SK-N-DZ (cell line): Measurements from ENCODE around the gene SIDT1.

Experiments used
- DNase-seq: peaks from one replicate; pipeline ENCODE4 v3.0.0-alpha.2; 2015; ENCODE audit warnings: low spot score

The SIDT1 gene

DNA sequence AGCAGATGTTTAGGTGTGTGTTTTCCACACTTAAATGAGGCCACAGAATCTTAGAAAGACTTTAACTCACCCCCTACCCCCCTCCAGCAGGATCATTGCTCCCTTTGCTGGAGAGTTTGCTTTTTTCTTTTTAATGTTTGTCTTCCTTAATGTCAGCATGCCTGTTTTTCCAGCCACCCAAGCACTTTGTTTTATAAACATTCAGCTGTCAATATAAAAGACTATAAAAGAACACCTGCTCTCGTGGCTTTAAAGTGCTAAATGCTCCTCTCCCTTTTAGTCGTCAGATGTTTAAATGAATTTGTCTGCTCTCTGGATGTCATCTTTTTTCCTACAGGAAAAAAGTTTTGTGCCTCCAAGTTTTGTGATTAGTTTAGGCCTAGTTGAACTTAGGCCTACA is 61.7 kb downstream of the SIDT1 start:
- no peak for DNase-seq

DNA sequence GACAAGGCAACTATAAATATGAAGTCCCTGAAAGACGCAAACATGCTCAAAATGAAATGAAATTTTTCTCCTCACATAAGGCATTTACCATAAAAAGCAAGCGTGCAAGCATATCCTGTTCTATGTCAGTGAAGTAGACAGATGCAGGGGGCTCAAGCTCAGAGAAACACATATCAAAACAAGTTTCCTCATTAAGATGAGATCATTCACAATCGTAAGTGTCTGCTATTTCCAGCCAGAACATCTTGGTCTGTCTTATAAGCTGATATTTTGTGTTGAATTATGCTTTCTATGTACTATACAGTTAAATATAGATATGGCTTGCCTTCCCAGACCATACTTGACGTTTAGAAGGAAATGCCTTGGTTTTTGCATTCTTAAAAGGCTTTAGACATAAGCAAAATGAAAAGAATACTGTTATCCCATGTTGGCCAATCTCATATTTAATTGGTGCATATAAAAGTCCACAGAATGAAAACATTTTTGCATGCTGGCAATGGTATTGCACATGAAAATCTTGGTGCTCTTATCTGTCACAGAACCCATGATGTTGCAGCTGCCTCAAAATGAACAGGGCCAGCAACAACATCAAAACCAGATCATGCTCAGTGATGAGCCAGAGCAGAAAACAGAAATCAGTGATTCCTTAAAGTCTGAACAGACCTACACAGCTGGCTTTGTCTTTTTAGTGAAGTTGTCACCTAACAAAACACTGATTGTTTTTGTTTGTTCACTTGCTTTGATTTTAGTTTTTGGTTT is 65.4 kb downstream of the SIDT1 start:
- DNase-seq, result no peak

DNA sequence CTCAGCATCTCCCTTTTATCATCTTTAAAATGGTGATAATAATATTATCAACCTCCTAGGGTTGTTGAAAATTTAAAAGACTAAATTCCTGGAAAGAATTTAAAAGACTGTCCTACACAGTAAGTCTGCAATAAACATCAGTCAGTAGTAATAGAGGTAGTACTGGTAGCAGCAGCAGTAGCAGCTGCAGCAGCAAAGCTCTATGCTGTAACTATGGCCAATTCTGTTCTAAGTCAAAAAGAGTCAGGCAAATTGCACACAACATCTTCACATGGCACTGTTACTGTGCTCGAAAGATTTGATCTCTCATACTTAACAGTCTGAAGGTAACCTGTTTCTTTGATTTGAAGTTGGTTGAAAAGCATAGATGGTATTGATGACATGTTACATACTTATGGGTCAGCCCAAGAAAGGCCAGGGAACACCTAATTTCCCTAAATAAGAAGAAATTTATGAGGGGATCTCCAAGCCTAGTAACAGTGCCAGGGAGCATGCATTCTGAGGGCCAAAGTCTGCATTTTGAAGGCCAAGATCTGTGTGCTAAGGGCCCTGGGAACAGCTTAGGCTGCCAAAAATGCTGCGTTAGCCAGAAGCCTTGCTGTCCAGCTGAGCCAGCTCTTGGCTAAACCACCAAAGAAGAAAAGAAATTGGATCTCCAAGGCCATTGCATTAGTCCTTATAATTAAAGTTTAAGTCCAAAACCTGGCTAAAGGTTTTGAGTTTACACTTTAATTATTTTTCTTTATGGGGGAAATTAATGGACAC is 68.2 kb downstream of the SIDT1 start:
- no peak for DNase-seq

DNA sequence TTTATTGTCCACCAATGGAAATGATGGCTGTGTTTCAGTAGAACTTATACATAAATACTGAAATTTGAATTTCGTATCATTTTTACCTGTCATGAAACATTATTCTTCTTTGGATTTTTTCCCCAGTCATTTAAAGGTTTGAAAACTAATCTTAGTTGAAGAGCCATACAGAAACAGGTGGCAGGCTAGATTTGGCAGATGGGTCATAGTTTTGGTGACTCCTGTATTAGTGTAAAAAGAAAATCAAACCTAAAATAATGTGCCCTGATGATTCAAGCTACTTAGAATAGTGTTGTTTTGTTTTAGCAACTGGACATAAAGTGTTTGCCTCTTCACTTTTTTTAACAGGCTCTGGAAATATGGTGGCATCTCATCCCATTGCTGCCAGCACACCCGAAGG is 68.9 kb downstream of the SIDT1 start:
- DNase-seq, result no peak

DNA sequence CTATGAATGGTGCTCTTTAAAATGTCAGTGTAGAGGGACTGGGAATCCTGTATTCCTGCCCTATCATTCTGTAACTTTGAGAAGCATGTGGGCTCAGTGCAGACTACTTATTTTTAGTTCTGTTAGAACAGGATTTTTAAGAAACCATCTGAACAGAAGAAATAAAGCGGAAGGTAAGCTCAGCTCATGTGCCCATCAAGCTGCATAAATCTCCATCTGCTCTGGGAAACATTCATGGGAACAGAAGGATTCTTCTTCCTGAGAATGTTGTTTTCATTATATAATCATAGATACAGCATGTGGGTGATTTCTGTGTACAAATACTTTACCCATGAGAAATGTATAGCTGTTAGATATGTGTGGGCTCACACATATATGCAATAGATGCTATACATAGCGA is 69.9 kb downstream of the SIDT1 start:
- no peak for DNase-seq

DNA sequence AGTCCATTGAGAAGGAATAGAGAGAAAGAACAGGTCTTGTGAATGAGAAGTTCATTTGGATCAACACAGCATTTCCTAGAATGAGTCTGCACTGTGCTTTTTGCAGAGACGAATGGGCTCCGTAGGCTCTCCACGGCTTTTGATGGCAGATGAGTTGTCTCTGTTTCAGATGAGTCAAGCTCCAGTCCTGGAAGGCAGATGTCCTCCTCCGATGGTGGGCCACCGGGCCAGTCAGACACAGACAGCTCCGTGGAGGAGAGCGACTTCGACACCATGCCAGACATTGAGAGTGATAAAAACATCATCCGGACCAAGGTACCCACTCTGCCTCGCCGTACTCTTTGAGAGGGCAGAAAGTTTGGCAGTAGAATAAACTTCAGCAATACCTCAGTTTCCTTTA is 70.5 kb downstream of the SIDT1 start:
- no peak for DNase-seq

DNA sequence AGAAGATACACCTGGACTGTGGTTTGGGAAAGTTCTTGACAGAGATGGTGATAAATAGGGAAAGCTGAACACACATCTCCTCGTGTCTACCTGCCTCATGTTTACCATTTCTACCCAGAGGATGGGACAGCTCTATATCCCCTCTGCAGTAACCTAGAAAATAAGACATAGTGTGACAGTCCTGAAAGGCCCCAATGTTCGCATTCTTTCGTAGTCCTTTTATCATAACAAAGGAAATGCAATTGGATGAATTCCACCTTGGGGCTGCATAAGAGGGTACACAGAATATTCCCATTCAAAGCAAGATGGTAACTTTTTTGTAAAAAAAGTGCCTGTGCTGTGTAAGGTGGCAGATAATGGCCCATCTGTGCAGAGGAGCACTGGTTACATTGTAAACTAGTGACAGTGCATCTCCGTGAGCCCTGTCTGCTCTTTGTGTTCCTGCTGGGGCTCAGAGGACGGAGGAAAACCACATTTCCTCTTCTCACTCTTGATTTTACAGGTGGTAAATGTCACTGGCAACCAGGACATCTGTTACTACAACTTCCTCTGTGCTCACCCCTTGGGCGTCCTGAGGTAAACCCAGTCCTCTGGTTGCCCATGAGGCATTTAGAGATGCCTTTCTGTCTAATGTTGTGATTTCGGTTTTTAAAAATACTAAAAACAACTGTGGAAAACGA is 74.3 kb downstream of the SIDT1 start:
- no peak for DNase-seq

DNA sequence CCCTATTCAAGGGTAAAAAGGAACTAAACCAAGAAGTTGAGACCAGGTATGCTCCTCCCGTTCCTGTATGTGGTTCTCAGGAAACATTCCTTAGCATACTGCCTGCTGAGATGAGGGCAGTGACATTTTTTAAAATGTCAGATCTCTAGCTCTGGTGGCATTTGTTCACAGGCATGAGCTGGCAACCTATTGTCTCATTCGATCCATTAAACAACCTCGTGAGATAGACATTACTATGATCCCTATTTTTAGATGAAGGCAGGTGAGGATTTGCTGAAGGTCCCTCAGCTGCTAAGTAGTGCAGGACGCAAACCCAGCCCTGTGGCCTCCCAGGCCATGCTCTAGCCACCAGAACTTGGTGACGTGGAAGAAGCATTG is 74.9 kb downstream of the SIDT1 start:
- no peak for DNase-seq

DNA sequence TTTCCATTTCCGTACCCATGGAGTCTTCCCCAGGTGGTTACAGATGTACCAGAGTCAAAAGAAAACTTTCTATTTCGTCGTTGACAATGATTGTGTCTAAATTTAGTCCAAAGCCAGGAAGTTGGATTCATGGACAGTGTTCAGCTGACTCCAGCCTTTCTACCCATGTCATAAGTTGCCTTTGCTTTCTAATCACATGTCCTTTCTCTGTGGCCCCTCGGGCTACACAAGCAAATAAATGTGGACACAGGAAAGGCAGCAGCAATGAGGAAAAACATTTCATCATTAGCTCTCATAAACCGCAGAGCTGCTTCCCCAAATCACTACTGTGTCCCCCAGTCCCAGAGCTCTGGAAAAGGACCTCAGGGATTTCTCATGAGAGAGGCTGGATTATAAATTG is 82.0 kb downstream of the SIDT1 start:
- no peak for DNase-seq

DNA sequence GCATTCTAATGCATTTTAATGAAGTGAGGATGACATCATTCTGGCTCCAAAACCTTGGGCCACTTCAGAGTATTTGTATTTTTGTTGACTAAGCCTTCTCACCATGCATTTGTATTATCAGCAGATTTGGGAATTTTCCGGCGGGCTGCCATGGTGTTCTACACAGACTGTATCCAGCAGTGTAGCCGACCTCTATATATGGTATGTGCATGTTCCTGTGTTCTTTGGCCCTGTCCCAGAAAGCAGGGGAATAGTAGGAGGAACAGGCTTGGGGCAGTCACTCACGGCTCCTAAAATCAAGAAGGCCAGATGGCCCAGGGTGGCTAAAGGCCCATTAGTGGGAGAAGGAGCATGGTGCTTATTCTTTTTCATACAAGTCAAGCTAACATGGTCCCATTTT is 83.6 kb downstream of the SIDT1 start:
- DNase-seq, result no peak

DNA sequence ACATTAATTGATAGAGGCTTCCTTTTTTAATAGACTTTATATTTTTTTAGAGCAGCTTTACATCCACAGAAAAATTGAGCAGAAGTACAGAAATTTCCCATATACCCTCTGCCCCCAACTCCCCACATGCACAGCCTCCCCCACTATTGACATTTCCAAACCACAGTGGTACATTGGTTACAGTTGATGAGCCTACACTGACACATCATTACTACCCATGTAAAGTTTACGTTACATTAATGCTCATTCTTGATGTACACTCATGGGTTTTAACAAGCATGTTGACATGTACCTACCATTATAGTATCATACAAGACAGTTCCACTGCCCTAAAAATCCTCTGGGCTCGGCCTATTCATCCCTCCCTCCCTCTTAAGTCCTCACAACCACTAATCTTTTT is 85.4 kb downstream of the SIDT1 start:
- no peak for DNase-seq

DNA sequence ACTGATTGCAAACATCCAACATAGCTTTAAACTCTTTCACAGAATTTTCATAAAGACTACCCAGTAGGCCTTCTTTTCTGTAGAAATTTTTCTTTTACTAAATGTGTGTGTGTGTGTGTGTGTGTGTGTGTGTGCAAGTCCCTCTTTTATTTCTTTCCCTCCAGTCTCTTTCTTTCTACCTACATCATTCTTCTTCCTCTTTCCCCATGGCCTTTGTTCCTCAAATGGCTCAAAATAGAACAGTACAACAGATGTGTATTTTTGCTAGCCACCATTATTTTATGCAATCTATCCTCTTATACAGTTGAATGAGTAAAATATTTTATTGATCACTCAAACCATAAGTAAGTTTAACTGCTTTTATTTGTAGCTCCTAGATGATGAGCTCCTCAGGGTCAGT is 87.7 kb downstream of the SIDT1 start:
- DNase-seq, result no peak

DNA sequence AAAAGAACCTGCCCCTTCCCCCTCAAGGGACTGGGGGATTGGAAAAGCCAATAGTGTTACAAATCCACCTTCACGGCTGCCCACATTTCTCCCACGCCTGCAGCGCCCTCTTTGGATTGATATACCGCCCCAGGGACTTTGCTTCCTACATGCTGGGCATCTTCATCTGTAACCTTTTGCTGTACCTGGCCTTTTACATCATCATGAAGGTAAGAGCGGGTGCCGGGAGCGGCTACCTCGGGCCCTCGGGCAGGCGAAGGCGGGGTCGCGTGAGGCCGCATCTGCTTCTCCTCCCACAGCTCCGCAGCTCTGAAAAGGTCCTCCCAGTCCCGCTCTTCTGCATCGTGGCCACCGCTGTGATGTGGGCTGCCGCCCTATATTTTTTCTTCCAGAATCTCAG is 91.0 kb downstream of the SIDT1 start:
- no peak for DNase-seq

DNA sequence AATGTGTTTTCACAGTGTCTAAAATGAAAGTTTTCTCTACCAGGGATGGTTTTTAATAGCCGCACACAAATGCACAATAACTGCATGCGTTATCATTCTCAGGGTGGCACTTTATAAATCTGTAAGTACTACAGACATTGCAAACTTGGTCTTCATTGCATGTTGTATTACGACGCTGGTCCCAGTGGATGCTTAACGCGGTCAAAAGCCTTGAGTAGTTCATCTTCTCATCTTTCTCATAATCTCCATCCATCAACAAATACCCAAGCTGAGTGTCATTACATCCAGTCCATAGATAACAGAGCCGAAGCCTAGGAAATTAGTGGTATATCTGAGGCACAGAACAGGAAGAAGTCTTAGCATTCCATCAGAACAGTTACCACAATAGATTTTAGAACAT is 91.5 kb downstream of the SIDT1 start:
- DNase-seq, result no peak

DNA sequence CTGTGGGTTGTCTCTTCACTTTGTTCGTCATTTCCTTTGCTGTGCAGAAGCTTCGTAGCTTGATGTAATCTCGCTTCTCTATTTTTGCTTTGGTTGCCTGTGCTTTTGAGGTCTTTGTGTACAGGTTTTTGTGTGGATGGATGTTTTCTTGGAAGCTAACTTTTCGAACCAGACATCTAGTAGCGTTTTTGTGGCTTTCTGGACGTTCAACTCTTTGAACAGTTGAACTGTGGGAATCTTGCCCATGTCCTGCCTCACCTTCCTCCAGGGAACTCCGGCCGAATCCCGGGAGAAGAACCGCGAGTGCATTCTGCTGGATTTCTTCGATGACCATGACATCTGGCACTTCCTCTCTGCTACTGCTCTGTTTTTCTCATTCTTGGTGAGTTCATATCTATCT is 93.5 kb downstream of the SIDT1 start:
- no peak for DNase-seq

DNA sequence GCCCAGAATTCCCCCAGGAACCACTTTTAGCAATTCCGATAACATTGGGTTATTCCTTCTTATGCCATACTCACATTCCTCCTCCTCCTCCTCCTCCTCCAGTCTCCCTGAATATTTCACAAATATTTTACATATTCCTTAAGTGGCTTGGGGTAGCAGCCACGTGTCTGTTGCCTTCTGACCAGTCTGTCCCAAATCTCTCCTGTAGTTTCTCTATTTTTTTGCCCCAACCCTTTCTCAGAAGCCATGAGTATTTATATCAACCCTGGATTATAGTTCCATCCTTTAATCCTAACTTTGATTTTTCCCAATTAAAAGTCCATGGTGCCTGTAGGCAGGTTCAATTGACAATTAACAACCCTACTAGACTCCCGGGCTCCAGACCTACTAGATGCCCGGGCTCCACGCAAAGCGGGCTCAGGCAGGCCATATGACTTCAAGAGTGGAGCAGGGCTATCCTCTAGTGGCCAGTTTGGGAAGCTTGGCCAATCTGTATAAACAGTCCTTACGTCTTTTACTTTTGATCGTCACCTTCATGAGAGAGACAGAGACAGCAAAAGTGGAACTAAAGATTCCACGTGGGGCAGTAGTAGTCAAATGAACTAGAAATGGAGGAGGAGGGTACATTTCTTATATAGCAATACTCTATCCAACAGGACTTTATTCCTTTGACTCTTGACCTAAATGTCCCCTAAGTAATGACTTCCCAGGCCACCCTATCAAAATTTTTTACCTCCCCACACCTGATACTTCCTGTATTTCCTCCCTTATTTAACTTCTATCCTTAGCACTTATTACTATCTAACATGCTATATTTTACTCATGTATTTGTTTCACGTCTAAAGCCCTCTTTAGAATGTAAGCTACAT is 94.4 kb downstream of the SIDT1 start:
- DNase-seq, result peak; percentile 52

DNA sequence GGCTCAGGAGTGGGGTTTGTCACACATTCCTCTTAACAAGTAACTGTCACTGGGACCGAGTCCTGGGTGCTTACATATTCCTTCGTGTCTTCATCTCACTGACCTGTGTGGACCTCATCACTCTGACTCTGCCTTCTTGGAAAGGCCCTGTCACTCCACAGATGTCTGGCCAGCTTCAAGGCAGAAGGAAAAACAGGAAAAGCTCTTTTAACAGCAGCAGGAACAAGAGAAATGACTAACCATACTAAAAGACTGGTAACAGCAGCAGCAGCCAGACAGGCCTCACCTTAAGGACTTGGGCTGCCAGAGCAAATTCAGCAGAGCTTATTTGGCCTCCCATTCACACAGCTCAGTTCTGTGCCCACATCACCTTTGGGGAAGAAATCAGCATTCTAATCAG is 96.0 kb downstream of the SIDT1 start:
- DNase-seq, result no peak

DNA sequence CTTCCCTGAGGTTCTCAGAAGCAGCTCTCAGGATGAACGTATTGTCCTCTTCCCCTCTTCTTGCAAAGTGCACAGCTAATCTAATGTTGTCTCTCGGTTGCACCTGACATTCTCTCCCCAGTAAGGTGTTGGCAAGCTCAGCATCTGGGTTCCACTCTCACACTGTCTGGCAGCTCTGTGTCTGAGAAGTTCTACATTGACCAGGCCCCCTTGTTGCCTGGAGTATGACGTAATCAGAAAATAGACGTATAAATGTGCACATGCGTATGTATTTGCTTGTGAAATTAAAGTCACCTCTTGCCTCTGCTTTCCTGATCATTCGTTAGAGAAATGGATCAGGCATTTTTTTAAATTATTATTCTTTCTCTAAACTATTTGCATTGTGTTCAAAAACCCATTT is 96.4 kb downstream of the SIDT1 start:
- peak; percentile 29 for DNase-seq

DNA sequence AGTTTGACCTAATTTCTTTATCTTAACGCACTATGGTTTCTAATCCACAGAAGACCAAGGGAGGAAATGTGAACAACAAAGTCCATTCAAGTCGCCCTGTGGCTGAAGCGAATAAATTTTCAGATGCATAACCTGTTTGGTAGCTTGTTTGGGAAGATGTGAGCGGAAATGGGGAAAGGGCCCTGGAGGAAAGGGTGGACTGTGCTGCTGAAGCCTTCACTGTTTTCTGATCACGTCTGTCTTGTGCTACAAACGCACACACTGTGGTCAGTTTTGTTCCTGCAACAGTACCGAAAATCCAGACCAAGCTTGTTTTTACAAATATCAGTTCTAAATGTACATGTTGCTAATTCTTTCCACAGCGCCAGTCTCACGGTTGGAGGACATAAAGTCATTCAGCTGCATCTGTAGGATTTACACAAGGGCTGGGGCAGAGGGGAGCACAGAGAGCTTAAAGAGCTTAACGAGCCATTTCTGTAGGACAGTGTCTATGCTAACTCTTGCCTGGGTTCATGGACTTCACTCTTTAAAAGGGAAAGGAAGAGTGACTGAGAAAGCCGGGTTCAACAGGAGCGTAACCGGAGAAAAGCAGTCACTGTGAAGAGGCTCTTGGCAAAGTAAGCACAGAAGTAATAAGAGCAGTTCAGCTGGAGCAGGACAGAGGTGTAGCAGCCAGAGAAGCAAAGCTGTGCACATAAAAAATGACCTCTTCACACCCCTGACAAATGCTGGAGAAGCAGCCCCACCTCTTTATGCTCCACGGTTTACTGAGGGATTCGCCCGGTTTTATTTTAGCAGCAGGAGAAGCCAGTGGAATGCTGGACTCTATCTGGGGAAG is 97.4 kb downstream of the SIDT1 start:
- DNase-seq, result no peak

DNA sequence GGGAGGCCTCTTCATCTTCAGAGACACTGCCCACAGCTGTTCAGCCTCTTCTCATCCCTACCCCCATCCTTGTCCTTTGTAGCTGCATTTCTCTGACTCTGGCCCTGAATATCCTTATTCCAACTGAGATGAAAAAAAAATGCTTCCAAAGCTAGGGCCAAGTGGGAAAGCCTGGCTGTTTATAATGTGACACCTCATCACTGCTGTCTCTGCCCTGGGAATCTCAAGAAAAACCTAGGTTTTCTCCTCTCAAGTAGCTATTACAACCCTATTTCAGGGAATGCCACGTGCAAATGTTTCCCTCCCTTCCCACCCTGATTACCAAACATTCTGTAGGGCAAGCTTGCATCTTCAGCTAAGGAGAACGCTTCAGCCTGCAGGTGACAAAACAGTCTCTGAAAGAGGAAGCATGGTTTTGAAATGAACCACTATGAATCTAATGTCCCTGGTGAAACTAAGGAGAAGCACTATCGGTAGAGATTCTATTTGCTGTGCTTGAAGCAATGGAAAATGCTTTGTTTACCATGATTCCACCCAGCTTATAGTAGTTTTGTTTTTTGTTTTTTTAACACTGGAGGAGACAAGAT is 98.7 kb downstream of the SIDT1 start:
- DNase-seq, result no peak

DNA sequence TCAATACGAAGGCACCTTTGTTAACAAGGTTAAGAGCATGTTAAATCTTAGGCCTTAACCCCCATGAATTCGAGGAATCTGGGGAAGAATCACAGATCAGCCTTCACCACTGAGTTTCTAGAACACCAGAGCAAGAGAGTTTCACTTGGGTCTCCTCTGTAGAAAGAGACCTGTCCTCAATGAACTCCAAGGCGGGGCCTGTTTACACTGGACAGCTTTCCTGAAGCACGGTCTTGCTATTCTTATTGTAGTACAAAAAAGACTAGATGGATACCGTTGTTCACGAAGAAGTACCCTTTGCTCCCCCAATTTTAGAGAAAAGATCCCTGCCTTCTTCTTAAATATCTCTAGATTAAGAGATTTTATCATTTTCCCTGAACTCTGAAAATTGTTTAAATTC is 99.2 kb downstream of the SIDT1 start:
- DNase-seq, result no peak
